Activated B cell treated with CpG ODN at 0.5 μM for 24 hours (primary cell): ENCODE data around the gene ADRB1. TPM values are rescaled to one million over a fixed set of nuclear protein-coding genes. Genes with fewer than 3 reads are reported as not detected.

ENCODE experiments used
- ATAC-seq: fragments of 200-7000 bp; cut with Tn5 transposase; one replicate; pipeline ENCODE4 v1.10.0; 2021; ENCODE audit warnings: low read depth, mild to moderate bottlenecking, moderate library complexity
- CTCF ChIA-PET: fragments of 350-600 bp; sonication (Branson Sonifier 250); formaldehyde crosslinking; loops from one replicate; lab custom pipeline; 2021; ENCODE audit warnings: antibody characterized with exemption; lab: Charles Lee
- POLR2A ChIA-PET: fragments of 350-600 bp; sonication (Branson Sonifier 250); formaldehyde crosslinking; loops from one replicate; lab custom pipeline; 2021; ENCODE audit warnings: antibody characterized with exemption; lab: Charles Lee
- DNase-seq: peaks from one replicate; pipeline ENCODE4 v3.0.0; 2022
- H3K27ac Mint-ChIP-seq: one replicate; pipeline ENCODE4 v1.8.0; 2020; ENCODE audit warnings: mixed read lengths
- H3K27me3 Mint-ChIP-seq: one replicate; pipeline ENCODE4 v1.8.0; 2021; ENCODE audit warnings: mixed read lengths
- H3K36me3 Mint-ChIP-seq: one replicate; pipeline ENCODE4 v1.8.0; 2021; ENCODE audit warnings: low read depth, mixed read lengths
- H3K4me1 Mint-ChIP-seq: one replicate; pipeline ENCODE4 v1.8.0; 2021; ENCODE audit warnings: mixed read lengths
- H3K4me3 Mint-ChIP-seq: one replicate; pipeline ENCODE4 v1.8.0; 2020; ENCODE audit warnings: mild to moderate bottlenecking, mixed read lengths
- H3K9me3 Mint-ChIP-seq: one replicate; pipeline ENCODE4 v1.8.0; 2020; ENCODE audit warnings: mixed read lengths
- intact Hi-C: fragments of 100-400 bp; cut with micrococcal nuclease; formaldehyde crosslinking; loops from one replicate; pipeline ENCODE4 v1.15.1; 2024
- total RNA-seq: library from RNA; stranded (reverse); gene quantifications from 2 replicates; pipeline ENCODE4 v1.2.3, GENCODE V29; 2022
- TF ChIP-seq, protein P1 (sequence below): fragments of 200-600 bp; IDR thresholded peaks from one replicate; pipeline ENCODE4 v1.8.0; 2022; ENCODE audit warnings: antibody characterized with exemption, mild to moderate bottlenecking

ADRB1 gene
- total RNA-seq, 1 donor from 2014 or later: not detected

DNA sequence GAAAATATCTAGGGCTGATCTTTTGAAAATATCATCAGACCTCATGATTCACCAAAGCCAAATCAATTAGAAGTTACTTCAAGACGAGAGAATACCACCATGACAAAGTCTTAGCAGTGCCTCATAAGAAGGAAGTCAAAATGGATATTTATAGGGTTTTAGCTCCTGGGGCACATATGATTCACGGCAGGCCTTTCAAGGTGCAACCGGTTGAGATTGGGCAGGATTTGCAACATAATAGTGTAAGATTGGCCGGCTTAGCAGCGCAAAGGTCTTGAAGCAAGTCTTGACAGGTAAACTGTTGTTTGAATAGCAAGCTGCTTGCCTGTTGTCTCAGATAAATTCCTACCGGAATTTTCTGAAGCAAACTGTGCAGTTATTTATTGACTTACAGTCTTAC, 17.5 kb downstream of the ADRB1 start:
- no peaks in the 10 kb centered on the region for H3K9me3 Mint-ChIP-seq
- ChIA-PET POLR2A (no interaction called here), CTCF (no interaction called here)
- no peaks in the 10 kb centered on the region for H3K4me1 Mint-ChIP-seq
- TF ChIP-seq, protein P1, sequence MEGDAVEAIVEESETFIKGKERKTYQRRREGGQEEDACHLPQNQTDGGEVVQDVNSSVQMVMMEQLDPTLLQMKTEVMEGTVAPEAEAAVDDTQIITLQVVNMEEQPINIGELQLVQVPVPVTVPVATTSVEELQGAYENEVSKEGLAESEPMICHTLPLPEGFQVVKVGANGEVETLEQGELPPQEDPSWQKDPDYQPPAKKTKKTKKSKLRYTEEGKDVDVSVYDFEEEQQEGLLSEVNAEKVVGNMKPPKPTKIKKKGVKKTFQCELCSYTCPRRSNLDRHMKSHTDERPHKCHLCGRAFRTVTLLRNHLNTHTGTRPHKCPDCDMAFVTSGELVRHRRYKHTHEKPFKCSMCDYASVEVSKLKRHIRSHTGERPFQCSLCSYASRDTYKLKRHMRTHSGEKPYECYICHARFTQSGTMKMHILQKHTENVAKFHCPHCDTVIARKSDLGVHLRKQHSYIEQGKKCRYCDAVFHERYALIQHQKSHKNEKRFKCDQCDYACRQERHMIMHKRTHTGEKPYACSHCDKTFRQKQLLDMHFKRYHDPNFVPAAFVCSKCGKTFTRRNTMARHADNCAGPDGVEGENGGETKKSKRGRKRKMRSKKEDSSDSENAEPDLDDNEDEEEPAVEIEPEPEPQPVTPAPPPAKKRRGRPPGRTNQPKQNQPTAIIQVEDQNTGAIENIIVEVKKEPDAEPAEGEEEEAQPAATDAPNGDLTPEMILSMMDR: no peak
- intact Hi-C loops: no loop called here
- H3K27me3 Mint-ChIP-seq: peaks cover 16% of the 10 kb centered on the region
- no peak for DNase-seq
- H3K36me3 Mint-ChIP-seq: no peaks in the 10 kb centered on the region
- H3K27ac Mint-ChIP-seq: no peak overlapping the region
- H3K4me3 Mint-ChIP-seq: no peak overlapping the region
- no peak for ATAC-seq

DNA sequence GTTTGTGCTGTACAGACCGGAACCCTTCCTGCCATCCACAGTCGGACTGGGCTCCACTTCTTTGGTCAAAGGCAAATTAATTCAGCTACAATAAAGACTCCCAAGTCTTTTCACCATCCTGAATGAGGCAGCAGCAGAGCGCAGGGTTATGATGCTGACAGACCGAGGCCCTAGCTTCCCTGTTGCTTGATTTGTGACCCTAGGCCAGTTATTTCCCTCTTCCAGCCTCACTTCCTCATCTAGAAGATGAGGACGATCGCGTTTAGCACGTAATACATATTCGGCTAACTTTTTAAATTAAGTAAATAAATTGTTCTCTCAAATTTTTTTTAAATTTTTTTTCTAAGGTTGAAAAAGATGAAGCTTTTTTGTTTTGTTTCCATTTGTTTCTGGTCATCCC, 18.1 kb downstream of the ADRB1 start:
- TF ChIP-seq, protein P1: no peak
- POLR2A ChIA-PET: no interaction called here
- no peak for ATAC-seq
- Mint-ChIP-seq H3K9me3 (no peaks in the 10 kb centered on the region), H3K27me3 (peaks cover 16% of the 10 kb centered on the region), H3K4me3 (no peak overlapping the region), H3K27ac (no peak overlapping the region), H3K36me3 (no peaks in the 10 kb centered on the region), H3K4me1 (no peaks in the 10 kb centered on the region)
- intact Hi-C loops: no loop called here
- no peak for DNase-seq
- CTCF ChIA-PET: no interaction called here

DNA sequence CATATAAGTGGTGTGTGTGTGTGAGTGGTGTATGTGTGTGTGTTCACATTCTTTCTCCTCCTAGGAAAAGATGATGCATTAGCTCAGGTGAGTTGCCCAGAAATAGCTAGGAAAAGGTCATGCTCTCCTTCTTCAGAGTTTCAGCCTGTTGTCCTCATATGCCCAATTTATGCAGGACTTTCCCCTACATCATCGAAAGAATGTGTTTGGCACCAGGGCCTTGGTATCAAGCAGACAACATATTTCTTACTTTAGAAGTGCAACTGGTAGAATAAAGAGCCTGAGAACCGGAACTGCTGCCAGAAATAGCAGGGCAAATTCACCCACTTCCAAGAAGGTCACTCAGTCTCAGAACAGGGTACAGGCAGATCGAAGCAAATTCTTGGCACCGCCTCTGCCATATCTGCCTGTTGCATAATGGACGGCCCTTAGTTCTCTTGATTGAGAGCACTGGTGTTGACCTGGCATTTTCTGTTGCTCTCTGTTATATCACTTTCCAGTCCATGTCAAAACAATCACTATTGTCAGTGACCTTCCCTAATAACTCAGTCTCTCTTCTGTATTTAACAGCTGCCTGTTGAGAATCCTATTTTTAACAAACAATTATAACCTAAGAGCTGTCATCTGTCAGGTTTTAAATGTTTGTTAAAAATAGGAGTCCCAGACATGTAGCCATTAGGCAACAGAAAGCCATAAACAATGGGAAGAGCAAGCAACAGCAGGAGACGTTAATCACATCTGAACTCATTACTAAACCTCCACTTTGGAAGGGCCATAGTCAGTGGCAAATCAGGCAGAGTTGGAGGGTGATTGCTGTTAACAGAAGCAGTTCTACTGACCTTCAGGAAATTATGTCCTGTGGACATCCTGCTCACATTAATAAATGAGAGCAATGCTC, 20.7 kb downstream of the ADRB1 start:
- Mint-ChIP-seq H3K4me1 (peaks cover 12% of the 10 kb centered on the region), H3K9me3 (no peaks in the 10 kb centered on the region), H3K4me3 (no peak overlapping the region), H3K27ac (no peak overlapping the region), H3K36me3 (no peaks in the 10 kb centered on the region), H3K27me3 (peaks cover 13% of the 10 kb centered on the region)
- DNase-seq (no peak), ATAC-seq (no peak)
- intact Hi-C loops: no loop called here
- ChIA-PET POLR2A (no interaction called here), CTCF (no interaction called here)
- TF ChIP-seq, protein P1: no peak

DNA sequence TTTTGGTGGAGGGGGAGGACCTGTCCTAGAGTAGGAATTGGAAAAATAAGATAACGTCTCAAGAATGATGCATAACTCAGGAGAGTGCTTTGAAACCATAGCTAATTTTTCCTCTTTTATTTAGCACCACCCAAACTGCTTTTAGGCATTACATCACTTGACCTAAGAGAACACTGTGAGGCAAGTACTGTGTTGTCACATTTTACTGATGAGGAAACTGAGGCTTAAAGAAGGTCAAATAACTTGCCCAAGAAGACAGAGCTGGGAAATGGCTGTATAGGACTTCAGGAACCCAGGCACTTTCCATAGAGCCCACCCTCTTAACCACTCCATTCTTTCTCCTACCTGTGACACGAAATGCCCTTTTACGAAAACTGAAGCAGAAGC, 21.4 kb downstream of the ADRB1 start:
- Mint-ChIP-seq H3K4me1 (peaks cover 13% of the 10 kb centered on the region), H3K36me3 (no peaks in the 10 kb centered on the region), H3K27me3 (peaks cover 13% of the 10 kb centered on the region), H3K27ac (no peak overlapping the region), H3K4me3 (no peak overlapping the region), H3K9me3 (no peaks in the 10 kb centered on the region)
- POLR2A ChIA-PET: no interaction called here
- CTCF ChIA-PET: no interaction called here
- no peak for ATAC-seq
- no peak for DNase-seq
- TF ChIP-seq, protein P1: no peak
- intact Hi-C loops: no loop called here

DNA sequence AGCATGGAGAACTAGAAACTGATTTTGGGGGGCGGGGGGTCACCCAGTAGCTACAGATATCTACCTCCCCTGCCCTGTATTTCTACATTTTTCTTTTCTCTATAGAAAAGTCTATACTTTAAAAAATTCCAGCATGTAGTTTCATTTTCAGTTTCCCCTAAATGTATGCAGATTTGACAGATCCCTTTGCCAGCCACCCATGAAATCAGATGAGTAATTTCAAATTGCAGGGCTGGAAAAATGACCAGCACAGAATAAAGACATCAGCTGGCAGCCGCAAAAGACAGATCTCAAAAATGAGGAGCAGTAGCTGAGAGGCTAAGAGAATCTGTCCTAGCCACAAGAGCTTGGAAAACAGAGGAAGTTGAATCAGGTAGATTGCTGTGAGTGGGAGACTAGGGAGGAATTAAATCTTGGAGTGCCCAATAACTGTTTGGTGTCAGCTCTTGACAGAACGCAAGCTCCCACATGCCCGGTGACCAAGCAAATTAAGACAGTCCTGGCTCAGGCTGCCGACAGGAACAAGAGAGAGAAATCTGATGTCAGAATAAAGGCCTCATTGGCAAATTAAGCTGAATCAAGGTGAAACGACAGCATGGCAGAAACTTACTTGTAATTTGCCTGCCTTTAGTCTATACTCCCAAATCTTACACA, 24.5 kb downstream of the ADRB1 start:
- Mint-ChIP-seq H3K36me3 (no peaks in the 10 kb centered on the region), H3K27ac (no peak overlapping the region), H3K4me3 (no peak overlapping the region), H3K9me3 (no peaks in the 10 kb centered on the region), H3K4me1 (peaks cover 34% of the 10 kb centered on the region), H3K27me3 (peaks cover 4% of the 10 kb centered on the region)
- no peak for ATAC-seq
- TF ChIP-seq, protein P1: no peak
- intact Hi-C loops: no loop called here
- DNase-seq: no peak
- POLR2A ChIA-PET: no interaction called here
- CTCF ChIA-PET: interaction anchor here (0.6 kb wide), 1 partner anchor 117 kb away, joined by 3 read pairs; no protein-coding TSS in a partner anchor
